Sciatic nerve (tissue), 2 donors: ENCODE measurements around the gene SPATA6L. TPM values are rescaled to one million over a fixed set of nuclear protein-coding genes. Genes with fewer than 3 reads are reported as not detected.
A peak's percentile ranks its signal among the peaks of the same experiment; 100 is the strongest.

ENCODE experiments used
- ATAC-seq: fragments of 200-7000 bp; cut with Tn5 transposase; one replicate; pipeline ENCODE4 v1.9.1; 2020; ENCODE audit warnings: mild to moderate bottlenecking, moderate library complexity
- DNase-seq: peaks from one replicate; pipeline ENCODE4 v3.0.0-alpha.2; 2020; ENCODE audit warnings: low spot score
- intact Hi-C: fragments of 100-400 bp; cut with DNase I; formaldehyde crosslinking; loops from one replicate; pipeline ENCODE4 v1.14.2; 2022
- total RNA-seq: library from RNA; stranded (reverse); fragmentation: NEBNext Ultra II Directional; extraction: Animal tissue kit (Norgen Biotek cat#: 25700); gene quantifications from one replicate; pipeline ENCODE4 v1.2.1, GENCODE V29; 2021
- donor health status: DM: no; HTN: no; CAD: no.
- donor health status: DM: no; HTN: no; CAD: no.

SPATA6L gene
- total RNA-seq, 1 donor from 2014 or later: 4.3 TPM

GRCh38 chr9:4573176-4573575, 93.1 kb downstream of the SPATA6L start:
- intact Hi-C loops: no loop called here
- ATAC-seq (no peak), DNase-seq (no peak)

GRCh38 chr9:4572184-4572826, 94.0 kb downstream of the SPATA6L start:
- intact Hi-C loops: no loop called here
- DNase-seq (no peak), ATAC-seq (no peak)

GRCh38 chr9:4569101-4569500, 97.2 kb downstream of the SPATA6L start:
- intact Hi-C loops: no loop called here
- ATAC-seq (no peak), DNase-seq (no peak)

- intact Hi-C loops: no loop called here
- ATAC-seq (no peak), DNase-seq (no peak)
Measured at GRCh38 chr9:4567601-4568000, 98.7 kb downstream of the SPATA6L start.

GRCh38 chr9:4566806-4567205, 99.5 kb downstream of the SPATA6L start:
- no peak for DNase-seq
- intact Hi-C loops: no loop called here
- no peak for ATAC-seq

- DNase-seq: no peak
- intact Hi-C loops: no loop called here
- no peak for ATAC-seq
Measured at GRCh38 chr9:4563105-4563504, 103.2 kb downstream of the SPATA6L start.

- ATAC-seq: no peak
- intact Hi-C loops: no loop called here
Measured at GRCh38 chr9:4559261-4560182, 106.8 kb downstream of the SPATA6L start.

GRCh38 chr9:4558371-4558998, 107.8 kb downstream of the SPATA6L start:
- ATAC-seq (no peak), DNase-seq (no peak)
- intact Hi-C loops: no loop called here

More at GRCh38 chr9:4559261-4560182, 106.8 kb downstream of the SPATA6L start:
- no peak for DNase-seq

- DNase-seq (no peak), ATAC-seq (peak; percentile 52)
- intact Hi-C loops: no loop called here
Measured at GRCh38 chr9:4555236-4555635, 111.0 kb downstream of the SPATA6L start.

- intact Hi-C loops: no loop called here
- DNase-seq (no peak), ATAC-seq (peak; percentile 58)
Measured at GRCh38 chr9:4553951-4554381, 112.3 kb downstream of the SPATA6L start.

GRCh38 chr9:4550777-4551484, 115.3 kb downstream of the SPATA6L start:
- intact Hi-C loops: no loop called here
- ATAC-seq: no peak
- DNase-seq: no peak

- no peak for DNase-seq
- ATAC-seq: no peak
- intact Hi-C loops: no loop called here
Measured at GRCh38 chr9:4549751-4550295, 116.5 kb downstream of the SPATA6L start.

GRCh38 chr9:4548811-4549725, 117.2 kb downstream of the SPATA6L start:
- ATAC-seq (no peak), DNase-seq (no peak)
- intact Hi-C loops: no loop called here

Other genes starting within 250 kb of the SPATA6L start
- gene SLC1A1, start 176.0 kb downstream of the SPATA6L start, total RNA-seq: 4.7 TPM
- gene PLPP6, start 4.2 kb downstream of the SPATA6L start, total RNA-seq: 4.4 TPM
- 14.9 TPM for gene CDC37L1, start 13.1 kb upstream of the SPATA6L start, total RNA-seq
- gene AK3, start 74.7 kb upstream of the SPATA6L start, total RNA-seq: 56.4 TPM
- gene RCL1, start 126.5 kb upstream of the SPATA6L start, total RNA-seq: 24.6 TPM